Upper lobe of left lung (tissue), 4 donors: ENCODE measurements around the gene ZNF609.

Experiments used
- CTCF ChIP-seq, 6 experiments: fragments of 450-650 bp in 4 of 6; fragments of 200-600 bp in 2 of 6; sonication (generic) in 2 of 6; IDR thresholded peaks; one replicate each; pipeline ENCODE4 v1.5.1; 2016 to 2019; ENCODE audit warnings: antibody characterized with exemption in 6 of 6
- POLR2A ChIP-seq, 4 donors: fragments of 450-650 bp; IDR thresholded peaks; one replicate each; pipeline ENCODE4 v1.5.1; 2016 to 2017; ENCODE audit warnings: antibody characterized with exemption in 4 of 4, mild to moderate bottlenecking in 2 of 4
- POLR2AphosphoS5 ChIP-seq, 2 donors: sonication (generic); formaldehyde crosslinking; IDR thresholded peaks; one replicate each; pipeline ENCODE4 v1.5.1; 2017; ENCODE audit warnings: antibody characterized with exemption in 2 of 2

- TF ChIP-seq CTCF (IDR thresholded peaks at IDR 0.05), result no peak
- no peak for TF ChIP-seq POLR2A (IDR thresholded peaks at IDR 0.05)
- no peak for TF ChIP-seq POLR2AphosphoS5 (IDR thresholded peaks at IDR 0.05)
Measured at GRCh38 chr15:64691896-64692565, 231.7 kb downstream of the ZNF609 start.
